DMS79 treated with DMSO at 0.1 percent for 48 hours (cell line): Measurements from ENCODE around the gene FSTL4.
A peak's percentile ranks its signal among the peaks of the same experiment; 100 is the strongest.

Experiments used
- DNase-seq: peaks from one replicate; lab custom pipeline; 2025; lab: John Stamatoyannopoulos, UW

The FSTL4 gene

GRCh38 chr5:133612249-133612860 lies at the start of gene FSTL4:
FSTL4 (minus strand) TSS chr5:133612541.
- peak; percentile 10 for DNase-seq

- no peak for DNase-seq
Observed at GRCh38 chr5:133661389-133661788, 49.0 kb upstream of the FSTL4 start.

GRCh38 chr5:133658327-133658726 lies 46.0 kb upstream of the FSTL4 start:
- DNase-seq, result no peak

GRCh38 chr5:133657036-133657435 lies 44.7 kb upstream of the FSTL4 start:
- no peak for DNase-seq

GRCh38 chr5:133655966-133656365 lies 43.6 kb upstream of the FSTL4 start:
- DNase-seq, result no peak

GRCh38 chr5:133653760-133654049 lies 41.4 kb upstream of the FSTL4 start:
- DNase-seq, result no peak

GRCh38 chr5:133652951-133653759 lies 40.8 kb upstream of the FSTL4 start:
- DNase-seq, result no peak

GRCh38 chr5:133644000-133644865 lies 31.9 kb upstream of the FSTL4 start:
- no peak for DNase-seq

GRCh38 chr5:133643365-133643764 lies 31.0 kb upstream of the FSTL4 start:
- no peak for DNase-seq

- DNase-seq, result no peak
Observed at GRCh38 chr5:133642153-133642722, 29.9 kb upstream of the FSTL4 start.

GRCh38 chr5:133641683-133642082 lies 29.3 kb upstream of the FSTL4 start:
- no peak for DNase-seq

- DNase-seq, result no peak
Observed at GRCh38 chr5:133639850-133640528, 27.6 kb upstream of the FSTL4 start.

- no peak for DNase-seq
Observed at GRCh38 chr5:133638436-133638835, 26.1 kb upstream of the FSTL4 start.

- DNase-seq, result no peak
Observed at GRCh38 chr5:133637206-133637605, 24.9 kb upstream of the FSTL4 start.

- DNase-seq, result no peak
Observed at GRCh38 chr5:133635051-133635450, 22.7 kb upstream of the FSTL4 start.

- DNase-seq, result no peak
Observed at GRCh38 chr5:133627180-133627579, 14.8 kb upstream of the FSTL4 start.

GRCh38 chr5:133624316-133624715 lies 12.0 kb upstream of the FSTL4 start:
- DNase-seq, result no peak

GRCh38 chr5:133618141-133618540 lies 5.8 kb upstream of the FSTL4 start:
- DNase-seq, result no peak

GRCh38 chr5:133613743-133614142 lies 1.4 kb upstream of the FSTL4 start:
- DNase-seq, result no peak

GRCh38 chr5:133613184-133613583 lies 843 bp upstream of the FSTL4 start:
- DNase-seq, result no peak

GRCh38 chr5:133611357-133612248 lies 738 bp downstream of the FSTL4 start:
- no peak for DNase-seq
